OCI-LY1 (cell line): ENCODE data around the gene DPM2.

Source experiments
- H2AFZ ChIP-seq: fragments of 200-600 bp; sonication (generic), shearing (Covaris generic); 2 replicates; pipeline ENCODE4 v1.6.0; 2014; ENCODE audit warnings: antibody characterized with exemption, mild to moderate bottlenecking, low read length
- H3F3A ChIP-seq: fragments of 200-600 bp; sonication (generic), shearing (Covaris generic); 2 replicates; pipeline ENCODE4 v1.6.0; 2014; ENCODE audit warnings: mild to moderate bottlenecking, antibody characterized with exemption, low read length, moderate library complexity; ENCODE audit not compliant: insufficient read depth
- H3K27ac ChIP-seq: fragments of 200-600 bp; sonication (generic); 2 replicates; pipeline ENCODE4 v1.5.1; 2014; ENCODE audit warnings: low read length, mixed run types, mild to moderate bottlenecking, low read depth; ENCODE audit not compliant: poor library complexity, severe bottlenecking
- H3K27me3 ChIP-seq: fragments of 200-600 bp; sonication (generic); 2 replicates; pipeline ENCODE4 v1.6.0; 2014; ENCODE audit warnings: antibody characterized with exemption, mild to moderate bottlenecking, low read length, moderate library complexity; ENCODE audit not compliant: insufficient read depth
- H3K36me3 ChIP-seq: fragments of 200-600 bp; sonication (generic); 2 replicates; pipeline ENCODE4 v1.6.1; 2014; ENCODE audit warnings: mild to moderate bottlenecking, antibody characterized with exemption, low read length, moderate library complexity, mixed read lengths; ENCODE audit not compliant: insufficient read depth
- H3K4me1 ChIP-seq: fragments of 200-600 bp; sonication (generic); 2 replicates; pipeline ENCODE4 v1.5.1; 2014; ENCODE audit warnings: mild to moderate bottlenecking, low read length, moderate library complexity; ENCODE audit not compliant: insufficient read depth, severe bottlenecking
- H3K4me2 ChIP-seq: fragments of 200-600 bp; sonication (generic), shearing (Covaris generic); 2 replicates; pipeline ENCODE4 v1.6.1; 2014; ENCODE audit warnings: low read length
- H3K4me3 ChIP-seq: fragments of 200-600 bp; sonication (generic); 2 replicates; pipeline ENCODE4 v1.5.1; 2014; ENCODE audit warnings: low read length, low read depth, mild to moderate bottlenecking, mixed read lengths; ENCODE audit not compliant: poor library complexity, severe bottlenecking
- H3K79me2 ChIP-seq: fragments of 200-600 bp; shearing (Covaris generic); 2 replicates; pipeline ENCODE4 v1.6.1; 2016; ENCODE audit warnings: mixed run types, low read length, mixed read lengths; ENCODE audit not compliant: insufficient read depth
- H3K9ac ChIP-seq: fragments of 200-600 bp; sonication (generic), shearing (Covaris generic); 2 replicates; pipeline ENCODE4 v1.6.1; 2014; ENCODE audit warnings: mild to moderate bottlenecking, low read length, mixed read lengths
- H3K9me2 ChIP-seq: fragments of 200-600 bp; sonication (generic), shearing (Covaris generic); 2 replicates; pipeline ENCODE4 v1.6.1; 2014; ENCODE audit warnings: low read depth, mild to moderate bottlenecking, low read length, mixed read lengths
- H3K9me3 ChIP-seq: fragments of 200-600 bp; shearing (Covaris generic); 2 replicates; pipeline ENCODE4 v1.6.1; 2014; ENCODE audit warnings: low read length, mixed read lengths
- H4K20me1 ChIP-seq: fragments of 200-600 bp; sonication (generic), shearing (Covaris generic); 2 replicates; pipeline ENCODE4 v1.6.0; 2016; ENCODE audit warnings: mild to moderate bottlenecking, low read length; ENCODE audit not compliant: insufficient read depth
- CTCF ChIP-seq: fragments of 200-600 bp; sonication (generic), shearing (Covaris generic); IDR thresholded peaks from 2 replicates; pipeline ENCODE4 v1.5.1; 2017; ENCODE audit warnings: mild to moderate bottlenecking, antibody characterized with exemption, low read length, moderate library complexity, mixed read lengths
- EZH2 ChIP-seq: fragments of 200-600 bp; sonication (generic), shearing (Covaris generic); IDR thresholded peaks from 2 replicates; pipeline ENCODE4 v1.8.0; 2017; ENCODE audit warnings: borderline replicate concordance, mixed run types, mild to moderate bottlenecking, antibody characterized with exemption, low read length, moderate library complexity, mixed read lengths

Gene DPM2

DNA sequence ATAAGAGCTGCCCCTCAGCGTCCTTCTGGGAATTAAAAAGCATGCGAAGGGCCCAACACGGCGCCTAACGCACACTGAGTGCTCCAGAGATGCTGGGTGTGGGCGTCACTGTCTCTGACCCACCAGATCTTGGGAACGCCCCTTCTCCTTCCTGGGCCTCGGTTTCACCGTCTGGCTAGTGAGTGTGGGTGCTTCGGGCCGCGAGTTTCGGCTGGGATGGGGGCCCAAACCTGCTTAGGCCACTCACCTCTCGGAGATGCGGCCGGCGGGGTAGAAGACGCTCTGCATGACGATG lies 10.8 kb downstream of the DPM2 start:
- TF ChIP-seq CTCF (no peak), EZH2 (no peak)
- Histone ChIP-seq H3K27ac (no peak overlapping the region), H3K9me3 (no peaks in the 10 kb centered on the region), H3K4me3 (peak overlapping the region; percentile 57), H3K9ac (peak overlapping the region; percentile 41; the same call in 1 of the 2 replicates), H3K36me3 (no peaks in the 10 kb centered on the region), H3K9me2 (no peaks in the 10 kb centered on the region), H3K79me2 (no peaks in the 10 kb centered on the region), H3F3A (no peaks in the 10 kb centered on the region), H3K4me1 (peaks cover 40% of the 10 kb centered on the region), H3K4me2 (peak overlapping the region; percentile 74), H2AFZ (no peak overlapping the region), H3K27me3 (peaks cover 9% of the 10 kb centered on the region), H4K20me1 (no peaks in the 10 kb centered on the region)

GRCh38 chr9:127925959-127926905 lies 11.4 kb downstream of the DPM2 start:
- Histone ChIP-seq H3F3A (no peaks in the 10 kb centered on the region), H3K79me2 (no peaks in the 10 kb centered on the region), H3K27me3 (peaks cover 9% of the 10 kb centered on the region), H3K4me3 (peak overlapping the region; percentile 57), H3K36me3 (no peaks in the 10 kb centered on the region), H4K20me1 (no peaks in the 10 kb centered on the region), H3K9me3 (no peaks in the 10 kb centered on the region), H3K4me2 (peak overlapping the region; percentile 74), H2AFZ (no peak overlapping the region), H3K9me2 (no peaks in the 10 kb centered on the region), H3K4me1 (peaks cover 37% of the 10 kb centered on the region), H3K9ac (peak overlapping the region; percentile 41; the same call in 1 of the 2 replicates), H3K27ac (no peak overlapping the region)
- TF ChIP-seq EZH2 = no peak
- TF ChIP-seq CTCF = no peak

DNA sequence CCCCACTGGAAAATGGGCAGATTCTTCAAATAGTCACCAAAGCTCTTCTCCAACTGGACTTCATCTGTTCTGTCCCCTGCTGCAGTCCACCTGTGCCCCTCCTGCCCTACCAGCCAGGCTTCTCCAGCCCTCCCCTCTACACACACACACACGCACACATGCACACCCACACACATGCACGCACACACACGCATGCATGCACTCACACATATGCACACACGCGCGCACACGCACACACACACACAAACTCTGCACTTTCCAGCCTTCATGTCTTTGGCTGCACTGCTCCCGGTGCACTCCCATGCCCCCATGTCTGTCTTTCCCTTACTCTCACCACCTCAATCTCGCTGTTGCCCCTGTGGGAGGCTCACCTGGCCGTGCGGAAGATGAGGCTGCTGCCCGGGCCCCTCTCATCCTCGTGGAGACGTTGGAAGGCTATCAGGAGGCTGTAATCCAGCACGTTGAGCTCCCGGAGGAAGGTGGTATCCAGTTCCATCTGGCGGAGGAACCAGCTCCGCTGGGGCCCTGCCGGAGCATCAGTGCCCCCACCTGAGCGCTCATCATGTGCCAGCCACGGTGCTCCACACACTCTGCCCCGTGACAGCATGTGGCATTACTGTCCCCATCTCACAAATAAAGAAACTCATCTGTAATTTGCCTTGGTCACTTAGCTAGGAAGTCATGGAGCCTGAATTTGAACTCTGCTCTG lies 12.8 kb downstream of the DPM2 start:
- H3K27me3 ChIP-seq = peaks cover 9% of the 10 kb centered on the region
- no peak overlapping the region for H3K27ac ChIP-seq
- H2AFZ ChIP-seq = no peak overlapping the region
- H3K9me3 ChIP-seq = no peaks in the 10 kb centered on the region
- H3K4me2 ChIP-seq = no peak overlapping the region
- peaks cover 24% of the 10 kb centered on the region for H3K4me1 ChIP-seq
- no peaks in the 10 kb centered on the region for H3K79me2 ChIP-seq
- TF ChIP-seq EZH2 (no peak), CTCF (no peak)
- H3K36me3 ChIP-seq = no peaks in the 10 kb centered on the region
- H4K20me1 ChIP-seq = no peaks in the 10 kb centered on the region
- H3K9me2 ChIP-seq = no peaks in the 10 kb centered on the region
- no peak overlapping the region for H3K9ac ChIP-seq
- H3K4me3 ChIP-seq = no peak overlapping the region
- no peaks in the 10 kb centered on the region for H3F3A ChIP-seq
